Panc1 (cell line): ENCODE data around the gene TEDC1. TPM values are rescaled to one million over a fixed set of nuclear protein-coding genes. Genes with fewer than 3 reads are reported as not detected.

Source experiments
- ATAC-seq: fragments of 200-7000 bp; cut with Tn5 transposase; 2 replicates; pipeline ENCODE4 v1.9.1; 2020; ENCODE audit warnings: mild to moderate bottlenecking, moderate library complexity
- Bru-seq: library from RNA; stranded (reverse); fragments of 400-500 nt; gene quantifications from one replicate; lab custom pipeline; 2021; lab: Mats Ljungman, UMichigan
- BruChase-seq, 2 experiments: library from RNA; stranded (reverse); fragments of 400-500 nt; gene quantifications; one replicate each; lab custom pipeline; 2021; lab: Mats Ljungman, UMichigan
- BruUV-seq: library from RNA; stranded (reverse); fragments of 400-500 nt; replicated peaks from 2 replicates; lab custom pipeline; 2021; lab: Mats Ljungman, UMichigan
- CTCF ChIA-PET: fragments of 300-600 bp; sonication (Branson Sonifier 250); formaldehyde crosslinking; loops from one replicate; lab custom pipeline; 2022; ENCODE audit warnings: antibody characterized with exemption; lab: Charles Lee
- POLR2A ChIA-PET: fragments of 300-600 bp; sonication (Branson Sonifier 250); formaldehyde crosslinking; loops from one replicate; lab custom pipeline; 2022; ENCODE audit warnings: antibody characterized with exemption; lab: Charles Lee
- DNase-seq: peaks from one replicate; pipeline ENCODE4 v3.0.0-alpha.2; 2010; ENCODE audit warnings: low read depth, low spot score
- H3K27ac ChIP-seq: 2 replicates; pipeline ENCODE4 v1.5.1; 2011; ENCODE audit warnings: mild to moderate bottlenecking, low read length, inconsistent platforms
- H3K27me3 ChIP-seq: fragments of 200-500 bp; sonication (Bioruptor generic); 2 replicates; pipeline ENCODE4 v1.6.0; 2014; ENCODE audit warnings: low read length, inconsistent platforms; ENCODE audit not compliant: control insufficient read depth, insufficient read depth
- H3K36me3 ChIP-seq: fragments of 200-500 bp; sonication (Bioruptor generic); 2 replicates; pipeline ENCODE4 v1.5.1; 2014; ENCODE audit warnings: inconsistent platforms, mild to moderate bottlenecking, low read length, moderate library complexity; ENCODE audit not compliant: control insufficient read depth, insufficient read depth
- H3K4me1 ChIP-seq: 2 replicates; pipeline ENCODE4 v1.5.1; 2011; ENCODE audit warnings: inconsistent platforms, mild to moderate bottlenecking, low read length, moderate library complexity; ENCODE audit not compliant: control insufficient read depth, insufficient read depth
- H3K4me3 ChIP-seq, 2 experiments: 2 replicates each; pipeline ENCODE4 v1.5.1; 2011 to 2012; ENCODE audit warnings: low read depth in 2 of 2, low read length in 2 of 2, mild to moderate bottlenecking in 2 of 2, inconsistent platforms in 1 of 2, moderate library complexity in 1 of 2
- H3K9me3 ChIP-seq: fragments of 200-500 bp; sonication (Bioruptor generic); 2 replicates; pipeline ENCODE4 v1.5.1; 2014; ENCODE audit warnings: low read depth, mild to moderate bottlenecking, inconsistent platforms, low read length, moderate library complexity; ENCODE audit not compliant: control insufficient read depth, insufficient read depth
- CTCF ChIP-seq: fragments of 450-650 bp; IDR thresholded peaks from 2 replicates; pipeline ENCODE4 v1.5.1; 2017; ENCODE audit warnings: mild to moderate bottlenecking
- POLR2AphosphoS5 ChIP-seq: IDR thresholded peaks from 2 replicates; pipeline ENCODE4 v1.6.1; 2012; ENCODE audit warnings: mild to moderate bottlenecking, low read depth, low read length, moderate library complexity
- SIN3A ChIP-seq: IDR thresholded peaks from 2 replicates; pipeline ENCODE4 v1.6.1; 2012; ENCODE audit warnings: low read depth, mild to moderate bottlenecking, low read length, moderate library complexity, borderline replicate concordance; ENCODE audit not compliant: insufficient read depth
- TCF7L2 ChIP-seq: IDR thresholded peaks from 2 replicates; pipeline ENCODE4 v1.6.1; 2011; ENCODE audit warnings: mild to moderate bottlenecking, low read depth, low read length, inconsistent platforms
- in situ Hi-C: cut with HindIII; loops from 2 replicates; pipeline ENCODE4 v1.10.0; 2016; ENCODE audit warnings: low sequenced_read_pairs, low pct_unique_long_range_greater_than_20kb
- intact Hi-C: fragments of 100-400 bp; cut with micrococcal nuclease; formaldehyde crosslinking; loops from one replicate; pipeline ENCODE4 v1.10.0; 2022; ENCODE audit not compliant: unreplicated experiment
- long read RNA-seq: library from polyadenylated mRNA; unstranded; transcript quantifications from one replicate; pipeline ENCODE4 v2.0.0, GENCODE V29; 2021; ENCODE audit not compliant: unreplicated experiment
- polyA plus RNA-seq: library from polyadenylated mRNA; unstranded; fragments of >200 nt; gene quantifications from one replicate; pipeline ENCODE4 v1.2.1, GENCODE V29; 2012; ENCODE audit warnings: missing spikeins; ENCODE audit not compliant: insufficient read length
- total RNA-seq: library from RNA; stranded (reverse); gene quantifications from one replicate; pipeline ENCODE4 v1.2.1, GENCODE V29; 2021; ENCODE audit not compliant: unreplicated experiment
- TF ChIP-seq, protein P1 (sequence below), 2 experiments: IDR thresholded peaks; 2 replicates each; pipeline ENCODE4 v1.6.1; 2011 to 2012; ENCODE audit warnings: low read depth in 2 of 2, control low read depth in 1 of 2, low read length in 1 of 2, mild to moderate bottlenecking in 1 of 2, moderate library complexity in 1 of 2; ENCODE audit not compliant: insufficient read depth in 1 of 2

TEDC1 gene, protein sequence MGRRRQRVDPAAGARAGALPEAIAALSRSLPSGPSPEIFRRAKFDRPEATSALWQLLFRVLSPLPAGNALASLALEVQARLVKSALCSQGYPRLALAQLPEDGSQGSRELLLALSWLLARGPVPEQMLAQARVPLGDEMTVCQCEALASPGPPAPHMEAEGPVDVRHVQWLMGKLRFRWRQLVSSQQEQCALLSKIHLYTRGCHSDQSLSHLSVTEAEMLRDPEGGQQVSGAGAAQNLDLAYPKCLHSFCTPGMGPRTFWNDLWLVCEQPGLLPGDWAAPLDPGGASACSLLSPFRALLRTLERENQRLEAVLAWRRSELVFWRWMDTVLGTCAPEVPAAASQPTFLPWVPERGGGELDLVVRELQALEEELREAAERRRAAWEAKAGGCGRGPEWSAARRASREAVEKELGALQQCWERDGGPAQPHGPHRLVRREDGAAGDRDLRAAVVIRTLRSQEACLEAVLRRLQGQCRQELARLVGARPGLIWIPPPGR
- total RNA-seq, result 47.8 TPM
- polyA plus RNA-seq, result 42.5 TPM
- Bru-seq, nascent RNA, result percentile 60 among the genes with signal in this experiment
- BruChase-seq, experiment 1, labeled RNA remaining after a 2-hour chase, result percentile 61 among the genes with signal in this experiment
- BruChase-seq, experiment 2, labeled RNA remaining after a 6-hour chase, result percentile 62 among the genes with signal in this experiment
- long read RNA-seq, transcript TEDC1-204 (8 exons, 1,630 nt), result major isoform, 27 of 89 reads
- long read RNA-seq, transcript TEDC1-209 (9 exons, 1,144 nt), result minor isoform, 5 of 89 reads
- long read RNA-seq, transcript TEDC1-205 (9 exons, 1,845 nt), result minor isoform, 6 of 89 reads
- long read RNA-seq, partial matches to known transcripts, result 19 of 89 reads
- long read RNA-seq, other reads (novel, unspliced or antisense), result 28 of 89 reads

DNA sequence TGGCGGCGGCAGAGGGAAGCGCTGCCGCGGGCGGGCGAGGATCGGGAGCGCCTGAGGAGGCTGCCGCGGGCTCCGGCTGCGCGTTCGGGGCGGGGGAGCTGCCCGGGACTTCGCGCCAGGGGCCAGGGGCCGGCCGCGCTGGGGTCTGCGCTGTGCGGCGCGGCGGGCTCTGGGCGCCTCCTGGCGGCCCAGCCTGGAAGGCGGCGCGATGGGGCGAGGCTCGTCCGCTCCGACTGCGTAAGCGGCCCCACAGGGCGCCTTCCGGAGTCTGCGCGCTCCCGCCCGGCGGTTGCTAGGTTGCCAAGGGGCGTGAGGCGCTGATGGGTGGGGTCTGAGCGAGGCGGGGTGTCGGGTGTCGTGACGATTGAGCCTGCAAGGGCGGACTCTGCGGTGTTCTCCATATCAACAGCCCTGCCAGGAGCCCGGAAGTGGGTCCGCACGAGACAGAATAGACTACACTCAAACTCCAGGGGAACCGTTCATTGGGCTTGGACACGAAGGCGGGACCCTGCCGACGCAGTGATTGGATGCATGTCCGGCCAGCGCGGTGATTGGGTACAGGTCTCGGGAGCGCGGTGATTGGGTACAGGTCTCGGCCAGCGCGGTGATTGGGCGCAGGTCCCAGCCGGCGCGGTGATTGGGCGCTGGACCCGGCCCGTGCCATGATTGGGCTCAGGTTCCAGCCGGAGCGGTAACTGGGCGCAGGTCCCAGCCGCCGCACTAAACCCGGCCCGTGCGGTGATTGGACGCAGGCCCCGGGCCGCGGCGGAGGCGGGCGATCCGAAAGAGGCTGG is at the start of gene TEDC1:
TSS of gene TEDC1 (plus strand) at position 675 of the 794 bp plus-strand sequence. CDS start 130 bp downstream, outside the sequence.
- DNase-seq, result peak; percentile 98
- Histone ChIP-seq H3K4me3 (peak within 1 kb of the TSS; percentile 58 to 67), H3K4me1 (peaks cover 10% of the 10 kb centered on the region), H3K36me3 (no peaks in the 10 kb centered on the region; the same call in 1 of the 2 replicates), H3K9me3 (no peaks in the 10 kb centered on the region), H3K27me3 (no peaks in the 10 kb centered on the region), H3K27ac (peak within 1 kb of the TSS; percentile 54; the same call in 1 of the 2 replicates)
- BruUV-seq, result no TSS peak
- POLR2A ChIA-PET, result no interaction called here
- ATAC-seq, result peak; percentile 76
- intact Hi-C loops, result no loop called here
- CTCF ChIA-PET, result interaction anchor here (1.0 to 1.6 kb wide), 2 partner anchors 10 to 120 kb away, joined by 4 to 6 read pairs; no protein-coding TSS in a partner anchor
- TF ChIP-seq CTCF (peak; percentile 93), TCF7L2 (0 out of 2 replicates have a peak, but pooled peaks have one; percentile 14), SIN3A (no peak; the same call in 1 of the 2 replicates), POLR2AphosphoS5 (peak; percentile 40)
- TF ChIP-seq, protein P1, sequence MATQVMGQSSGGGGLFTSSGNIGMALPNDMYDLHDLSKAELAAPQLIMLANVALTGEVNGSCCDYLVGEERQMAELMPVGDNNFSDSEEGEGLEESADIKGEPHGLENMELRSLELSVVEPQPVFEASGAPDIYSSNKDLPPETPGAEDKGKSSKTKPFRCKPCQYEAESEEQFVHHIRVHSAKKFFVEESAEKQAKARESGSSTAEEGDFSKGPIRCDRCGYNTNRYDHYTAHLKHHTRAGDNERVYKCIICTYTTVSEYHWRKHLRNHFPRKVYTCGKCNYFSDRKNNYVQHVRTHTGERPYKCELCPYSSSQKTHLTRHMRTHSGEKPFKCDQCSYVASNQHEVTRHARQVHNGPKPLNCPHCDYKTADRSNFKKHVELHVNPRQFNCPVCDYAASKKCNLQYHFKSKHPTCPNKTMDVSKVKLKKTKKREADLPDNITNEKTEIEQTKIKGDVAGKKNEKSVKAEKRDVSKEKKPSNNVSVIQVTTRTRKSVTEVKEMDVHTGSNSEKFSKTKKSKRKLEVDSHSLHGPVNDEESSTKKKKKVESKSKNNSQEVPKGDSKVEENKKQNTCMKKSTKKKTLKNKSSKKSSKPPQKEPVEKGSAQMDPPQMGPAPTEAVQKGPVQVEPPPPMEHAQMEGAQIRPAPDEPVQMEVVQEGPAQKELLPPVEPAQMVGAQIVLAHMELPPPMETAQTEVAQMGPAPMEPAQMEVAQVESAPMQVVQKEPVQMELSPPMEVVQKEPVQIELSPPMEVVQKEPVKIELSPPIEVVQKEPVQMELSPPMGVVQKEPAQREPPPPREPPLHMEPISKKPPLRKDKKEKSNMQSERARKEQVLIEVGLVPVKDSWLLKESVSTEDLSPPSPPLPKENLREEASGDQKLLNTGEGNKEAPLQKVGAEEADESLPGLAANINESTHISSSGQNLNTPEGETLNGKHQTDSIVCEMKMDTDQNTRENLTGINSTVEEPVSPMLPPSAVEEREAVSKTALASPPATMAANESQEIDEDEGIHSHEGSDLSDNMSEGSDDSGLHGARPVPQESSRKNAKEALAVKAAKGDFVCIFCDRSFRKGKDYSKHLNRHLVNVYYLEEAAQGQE (IDR thresholded peaks at IDR 0.05; ENCODE audit: insufficient read depth in 1 of 2, low read depth in 2 of 2, low read length in 1 of 2), result no peak; a peak in 1 of 4 replicates
- in situ Hi-C loops, result no loop called here

GRCh38 chr14:105442125-105442524 is 48.9 kb upstream of the TEDC1 start:
- in situ Hi-C loops (no loop called here), intact Hi-C loops (no loop called here)
- DNase-seq (no peak), ATAC-seq (no peak)
- H3K4me1 ChIP-seq, result no peaks in the 10 kb centered on the region
- H3K27me3 ChIP-seq, result no peaks in the 10 kb centered on the region
- no peaks in the 10 kb centered on the region for H3K36me3 ChIP-seq
- H3K4me3 ChIP-seq, result no peak overlapping the region
- BruUV-seq, result TSS peak; percentile 64
- ChIA-PET CTCF (no interaction called here), POLR2A (no interaction called here)
- H3K9me3 ChIP-seq, result no peaks in the 10 kb centered on the region
- TF ChIP-seq, protein P1 (IDR thresholded peaks at IDR 0.05; ENCODE audit: insufficient read depth in 1 of 2, low read depth in 2 of 2, low read length in 1 of 2), result no peak
- no peak for TF ChIP-seq TCF7L2
- no peak for TF ChIP-seq SIN3A
- no peak for TF ChIP-seq POLR2AphosphoS5
- TF ChIP-seq CTCF, result no peak
- no peak overlapping the region for H3K27ac ChIP-seq
